ENCODE results near the gene FHOD3.

DNA sequence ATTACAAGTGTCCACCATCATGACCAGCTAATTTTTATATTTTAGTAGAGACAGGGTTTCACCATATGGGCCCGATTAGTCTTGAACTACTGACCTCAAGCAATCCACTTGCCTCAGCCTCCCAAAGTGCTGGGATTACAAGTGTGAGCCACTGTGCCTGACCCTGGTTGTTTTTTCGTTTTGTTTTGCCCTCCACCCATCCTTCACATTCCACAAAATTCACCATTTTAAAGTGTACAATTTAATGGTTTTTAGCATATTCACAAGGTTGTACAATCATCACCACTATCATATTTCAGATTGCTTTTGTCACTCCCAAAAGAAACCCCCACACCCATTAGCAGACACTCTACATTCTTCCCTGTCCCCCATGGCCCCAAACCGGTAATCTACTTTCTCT lies 316.3 kb downstream of the FHOD3 start:
- TF ChIP-seq, protein P1, sequence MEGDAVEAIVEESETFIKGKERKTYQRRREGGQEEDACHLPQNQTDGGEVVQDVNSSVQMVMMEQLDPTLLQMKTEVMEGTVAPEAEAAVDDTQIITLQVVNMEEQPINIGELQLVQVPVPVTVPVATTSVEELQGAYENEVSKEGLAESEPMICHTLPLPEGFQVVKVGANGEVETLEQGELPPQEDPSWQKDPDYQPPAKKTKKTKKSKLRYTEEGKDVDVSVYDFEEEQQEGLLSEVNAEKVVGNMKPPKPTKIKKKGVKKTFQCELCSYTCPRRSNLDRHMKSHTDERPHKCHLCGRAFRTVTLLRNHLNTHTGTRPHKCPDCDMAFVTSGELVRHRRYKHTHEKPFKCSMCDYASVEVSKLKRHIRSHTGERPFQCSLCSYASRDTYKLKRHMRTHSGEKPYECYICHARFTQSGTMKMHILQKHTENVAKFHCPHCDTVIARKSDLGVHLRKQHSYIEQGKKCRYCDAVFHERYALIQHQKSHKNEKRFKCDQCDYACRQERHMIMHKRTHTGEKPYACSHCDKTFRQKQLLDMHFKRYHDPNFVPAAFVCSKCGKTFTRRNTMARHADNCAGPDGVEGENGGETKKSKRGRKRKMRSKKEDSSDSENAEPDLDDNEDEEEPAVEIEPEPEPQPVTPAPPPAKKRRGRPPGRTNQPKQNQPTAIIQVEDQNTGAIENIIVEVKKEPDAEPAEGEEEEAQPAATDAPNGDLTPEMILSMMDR (IDR thresholded peaks at IDR 0.05) = no peak
- TF ChIP-seq POLR2A (IDR thresholded peaks at IDR 0.05) = no peak
